Inferior parietal cortex (tissue), 1 donor: ENCODE results near the gene RCE1.

Experiments
- DNase-seq: peaks from one replicate; pipeline ENCODE4 v3.0.0-alpha.2; 2016; ENCODE audit errors: extremely low spot score

Gene RCE1

DNA sequence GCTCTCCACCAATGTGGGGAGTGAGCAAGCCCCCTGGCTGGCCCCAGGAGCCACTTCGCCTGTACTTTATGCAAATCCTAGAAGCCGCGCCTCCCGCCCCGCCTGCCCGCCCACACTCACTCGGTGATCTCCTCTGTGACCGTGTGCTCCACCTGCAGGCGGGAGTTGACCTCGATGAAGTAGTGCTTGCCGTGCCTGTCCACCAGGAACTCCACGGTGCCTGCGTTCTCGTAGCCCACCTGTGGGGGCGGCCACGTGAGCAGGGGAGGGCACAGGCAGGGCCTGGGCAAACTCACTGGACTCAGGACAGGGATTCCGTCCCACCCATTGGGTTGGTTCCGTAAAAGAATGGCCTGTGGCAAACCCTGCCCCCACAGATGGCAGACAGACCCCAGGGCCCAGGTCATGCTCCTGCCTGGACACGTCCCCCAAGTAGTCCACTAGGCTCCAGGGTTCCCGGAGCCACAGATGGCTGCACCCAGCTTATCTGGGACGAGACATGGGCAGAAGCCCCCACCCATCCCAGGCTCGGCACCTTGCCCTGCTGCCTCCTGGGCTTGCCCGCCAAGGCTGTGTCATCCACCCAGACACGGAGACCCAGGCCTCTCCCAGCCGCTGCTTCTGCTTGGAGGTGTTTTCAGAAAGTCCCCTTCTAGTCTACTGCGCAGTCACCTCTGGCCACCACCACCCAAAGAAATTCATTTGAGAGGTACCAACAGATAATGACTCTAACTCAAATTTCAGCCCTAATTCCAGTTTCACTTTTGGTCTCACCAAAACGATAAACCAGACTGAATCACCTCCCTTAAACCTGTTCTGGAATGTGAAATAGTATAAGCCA, 25.7 kb downstream of the RCE1 start:
- DNase-seq, result no peak

DNA sequence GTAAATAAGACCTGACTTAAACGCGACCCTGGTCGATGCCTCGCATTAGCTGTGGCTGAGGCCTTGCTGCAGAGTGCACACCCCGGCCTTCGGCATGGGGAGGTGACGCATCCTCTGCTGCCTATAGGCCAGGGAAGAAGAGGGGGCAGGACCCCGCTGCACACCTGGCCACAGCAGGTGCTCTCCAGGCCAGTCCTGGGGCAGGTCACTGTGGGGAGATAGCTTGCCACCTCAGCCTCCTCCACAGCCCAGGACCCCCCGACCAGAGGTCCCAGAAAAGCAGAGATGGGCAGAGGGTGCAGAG, 26.3 kb downstream of the RCE1 start:
- DNase-seq, result no peak

DNA sequence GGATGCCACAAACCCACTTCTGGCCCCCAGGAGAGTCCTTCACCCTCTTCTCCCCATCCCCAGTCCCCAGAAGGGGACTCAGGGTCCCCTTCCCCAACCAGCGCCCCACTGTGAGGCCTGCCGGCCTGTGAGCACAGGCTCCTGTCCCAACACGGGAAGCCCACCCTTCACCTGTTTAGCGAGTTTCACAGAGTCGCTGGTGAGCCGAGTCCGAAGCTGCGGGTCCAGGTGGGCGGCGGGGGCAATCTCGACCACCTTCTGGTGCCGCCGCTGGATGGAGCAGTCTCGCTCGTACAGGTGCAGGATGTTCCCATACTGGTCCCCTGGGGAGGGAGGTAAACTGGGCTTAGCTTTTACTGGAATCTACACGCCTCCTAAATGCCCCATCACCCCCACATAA, 26.9 kb downstream of the RCE1 start:
- no peak for DNase-seq

DNA sequence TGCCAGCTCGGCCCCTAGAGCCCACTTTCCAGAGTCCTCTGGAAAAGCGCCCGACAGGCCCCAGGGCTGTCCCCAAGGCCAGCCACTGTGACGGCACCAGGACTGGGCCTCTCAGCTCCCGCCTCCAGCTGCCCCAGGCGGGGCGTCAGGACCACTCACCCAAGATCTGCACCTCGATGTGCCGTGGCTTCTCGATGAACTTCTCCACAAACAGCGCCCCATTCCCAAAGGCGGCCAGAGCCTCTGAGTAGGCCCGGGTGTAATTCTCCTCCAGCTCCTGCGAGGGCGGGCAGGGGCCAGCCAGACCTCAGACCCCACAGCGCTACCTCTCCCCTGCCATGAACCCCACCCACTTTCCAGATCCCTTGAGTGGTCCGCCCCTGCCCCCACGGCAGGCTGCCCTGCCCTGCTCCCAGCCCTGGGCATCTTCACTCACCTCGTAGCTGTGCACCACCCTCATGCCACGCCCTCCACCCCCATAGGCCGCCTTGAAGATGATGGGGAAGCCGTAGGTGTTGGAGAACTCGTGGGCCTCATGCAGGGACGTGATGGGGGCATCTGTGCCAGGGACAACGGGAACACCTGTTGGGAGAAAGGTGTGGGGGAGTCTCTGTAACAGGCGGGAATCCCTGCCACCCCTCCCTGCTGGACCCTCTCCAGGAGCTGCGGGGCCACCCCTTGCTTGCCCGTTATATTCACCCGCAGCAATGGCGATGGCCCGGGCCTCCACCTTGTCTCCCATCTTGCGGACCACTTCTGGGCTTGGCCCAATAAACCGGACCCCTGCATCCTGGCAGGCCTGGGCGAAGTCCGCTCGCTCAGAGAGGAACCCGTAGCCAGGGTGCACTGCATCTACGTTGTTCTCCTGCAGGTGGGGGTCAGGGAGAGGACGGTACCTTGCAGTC, 27.6 kb downstream of the RCE1 start:
- no peak for DNase-seq

DNA sequence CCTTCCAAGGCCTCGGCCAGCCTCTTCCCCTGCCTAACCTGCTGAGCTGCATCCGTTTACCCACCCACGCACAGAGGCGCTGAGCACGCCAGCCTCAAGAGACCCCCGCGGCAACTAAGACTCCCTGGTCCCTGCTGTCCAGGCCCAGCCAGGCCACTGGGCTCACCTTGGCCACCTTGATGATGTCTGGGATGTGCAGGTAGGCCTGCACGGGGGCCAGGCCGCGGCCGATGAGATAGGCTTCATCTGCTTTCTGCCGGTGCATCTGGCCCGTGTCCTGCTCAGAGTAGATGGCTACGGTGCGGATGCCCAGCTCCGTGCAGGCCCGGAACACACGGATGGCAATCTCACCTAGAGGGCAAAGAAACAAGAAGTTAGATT, 28.3 kb downstream of the RCE1 start:
- no peak for DNase-seq

DNA sequence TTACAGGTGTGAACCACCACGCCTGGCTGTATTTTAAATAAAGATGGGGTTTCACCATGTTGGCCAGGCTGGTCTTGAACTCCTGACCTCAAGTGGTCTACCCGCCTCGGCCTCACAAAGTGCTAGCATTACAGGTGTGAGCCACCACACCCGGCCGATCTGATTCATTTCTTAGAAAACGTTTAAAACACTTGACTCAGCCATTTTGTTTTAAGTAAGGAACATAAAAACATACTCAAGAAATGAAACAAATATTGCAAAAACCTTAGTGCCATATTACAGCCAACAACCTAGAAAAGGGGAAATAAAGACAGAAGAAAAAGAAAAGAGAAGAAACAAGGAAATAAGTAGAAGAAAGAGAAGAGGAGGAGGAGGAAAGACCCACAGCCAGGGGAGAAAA, 31.0 kb downstream of the RCE1 start:
- no peak for DNase-seq

DNA sequence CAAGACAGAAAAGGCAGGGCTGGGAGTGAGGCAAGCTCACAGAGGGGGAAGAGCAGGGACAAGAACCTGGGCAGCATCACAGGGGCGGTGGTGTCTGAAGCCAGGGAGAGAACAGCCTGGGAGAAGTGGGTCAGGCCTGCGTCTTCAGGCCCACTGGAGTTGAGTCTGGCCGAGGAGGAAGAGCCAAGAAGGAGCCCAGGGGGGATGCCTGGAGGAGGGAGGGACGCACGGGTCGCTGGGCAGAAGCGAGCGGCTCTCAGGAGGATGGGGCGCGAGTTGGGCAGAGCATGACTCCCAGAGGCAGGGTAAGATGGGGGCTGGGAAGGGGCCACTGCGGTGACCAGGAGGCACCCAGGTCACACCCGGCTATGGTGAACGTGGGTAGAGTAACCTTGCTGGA, 32.1 kb downstream of the RCE1 start:
- no peak for DNase-seq

DNA sequence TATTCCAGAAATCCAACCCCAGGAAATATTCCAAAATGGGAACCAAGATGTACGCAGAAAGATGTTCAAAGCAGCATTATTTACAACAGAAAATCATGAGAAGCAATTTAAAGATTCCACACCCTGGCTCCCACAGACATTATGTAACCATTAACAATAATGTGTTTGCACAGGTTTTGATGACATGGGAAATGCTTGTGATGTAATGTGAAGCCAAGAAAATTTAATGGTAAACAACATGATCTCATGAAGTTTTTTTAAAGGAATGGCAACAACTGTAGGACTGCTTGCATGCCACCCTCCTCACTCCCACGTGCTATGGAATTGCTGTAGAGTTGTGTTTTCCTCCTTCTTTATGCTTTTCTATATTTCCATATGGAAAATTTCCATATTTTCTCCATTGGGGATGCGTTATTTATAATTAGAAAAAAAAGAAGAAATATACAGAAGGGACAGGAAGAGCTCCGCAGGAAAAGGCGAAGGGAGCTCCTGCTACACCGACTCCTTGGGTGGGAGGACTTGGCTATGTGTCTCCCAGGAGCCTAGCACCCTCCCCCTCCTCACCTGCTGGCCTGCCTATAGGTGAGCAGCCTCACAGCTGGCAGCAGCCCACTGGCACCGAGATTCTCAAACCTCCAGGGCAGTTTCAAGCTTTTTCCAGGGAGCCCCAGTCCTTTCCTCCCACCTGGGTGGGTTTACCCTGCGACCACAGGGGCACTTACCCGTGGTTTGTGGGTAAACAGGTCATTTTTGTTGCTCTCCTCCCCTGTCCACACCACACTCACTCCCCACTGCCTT, 34.5 kb downstream of the RCE1 start:
- no peak for DNase-seq

DNA sequence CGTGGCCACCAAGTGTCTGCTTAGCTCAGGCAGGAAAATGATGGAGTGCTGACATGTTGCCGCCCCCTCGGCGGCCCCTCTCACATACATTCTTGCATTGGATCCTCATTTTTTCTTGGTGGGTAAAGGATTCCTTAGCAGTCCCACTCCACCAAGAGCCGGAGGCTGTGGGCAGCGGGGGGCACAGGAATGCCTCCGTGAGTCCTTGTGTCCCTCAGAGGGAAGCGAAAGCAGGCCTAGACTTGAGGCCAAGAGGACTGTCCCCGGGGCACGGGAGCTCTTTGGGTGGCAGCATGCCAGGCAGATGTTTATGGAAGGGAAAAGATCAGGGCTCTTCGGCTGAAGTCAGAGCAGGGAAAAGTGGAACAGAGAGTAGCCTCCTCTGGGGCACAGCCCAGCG, 35.2 kb downstream of the RCE1 start:
- no peak for DNase-seq

DNA sequence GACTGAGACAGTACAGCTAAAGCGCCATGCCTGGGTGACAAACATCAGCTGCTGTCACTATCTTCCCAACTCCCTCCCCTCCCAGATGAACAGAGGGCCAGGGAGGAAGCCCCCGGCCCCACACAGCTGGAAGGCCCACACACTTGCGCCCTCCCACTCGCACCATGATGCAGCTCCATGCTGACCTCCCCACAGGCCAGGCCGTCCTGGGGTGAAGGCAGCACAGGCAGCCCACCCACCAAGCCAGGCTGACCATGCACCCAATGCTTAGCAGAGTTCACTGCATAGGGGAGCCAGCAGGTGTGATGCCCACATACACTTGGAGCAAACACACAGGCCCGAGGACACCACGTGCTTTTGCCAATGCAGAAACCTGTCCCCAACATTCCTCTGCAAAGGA, 35.8 kb downstream of the RCE1 start:
- no peak for DNase-seq

DNA sequence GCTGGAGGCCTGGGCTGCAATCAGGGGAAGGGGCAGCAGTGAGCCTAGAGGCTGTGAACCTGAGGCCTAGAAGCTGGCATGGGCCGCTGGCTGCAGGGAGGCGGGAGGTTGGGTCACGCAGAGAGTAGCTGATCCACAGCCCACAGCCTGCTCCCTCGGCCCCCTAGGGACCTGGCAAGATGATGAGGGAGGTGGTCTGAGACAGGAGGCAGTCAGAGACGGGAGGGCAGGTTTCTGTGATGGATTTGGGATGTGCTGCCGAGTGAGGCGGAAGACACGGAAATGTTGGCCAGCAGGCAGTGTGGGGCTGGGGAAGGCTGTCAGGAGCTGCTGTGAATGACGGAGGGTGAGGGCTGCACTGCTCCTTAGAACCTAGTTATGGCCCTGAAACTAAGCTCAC, 36.3 kb downstream of the RCE1 start:
- no peak for DNase-seq

DNA sequence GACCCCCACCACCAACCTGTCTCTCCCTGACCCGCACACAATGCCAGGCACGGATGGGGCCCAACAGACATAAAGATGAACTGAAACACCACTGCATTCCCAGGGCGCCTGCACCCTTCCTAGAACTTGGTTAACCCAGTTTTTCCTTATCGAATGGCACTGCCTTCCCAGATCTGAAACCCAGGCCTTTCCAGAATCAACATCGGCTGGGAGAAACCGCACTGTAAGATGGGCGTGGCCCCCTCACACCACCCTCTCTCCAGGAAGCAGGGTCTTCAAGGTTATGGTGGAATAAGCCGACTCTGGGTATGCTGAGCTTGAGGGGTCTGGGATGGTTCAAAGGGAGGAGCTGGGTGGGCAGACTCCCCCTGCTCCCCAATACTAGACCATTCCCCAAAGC, 36.8 kb downstream of the RCE1 start:
- no peak for DNase-seq

DNA sequence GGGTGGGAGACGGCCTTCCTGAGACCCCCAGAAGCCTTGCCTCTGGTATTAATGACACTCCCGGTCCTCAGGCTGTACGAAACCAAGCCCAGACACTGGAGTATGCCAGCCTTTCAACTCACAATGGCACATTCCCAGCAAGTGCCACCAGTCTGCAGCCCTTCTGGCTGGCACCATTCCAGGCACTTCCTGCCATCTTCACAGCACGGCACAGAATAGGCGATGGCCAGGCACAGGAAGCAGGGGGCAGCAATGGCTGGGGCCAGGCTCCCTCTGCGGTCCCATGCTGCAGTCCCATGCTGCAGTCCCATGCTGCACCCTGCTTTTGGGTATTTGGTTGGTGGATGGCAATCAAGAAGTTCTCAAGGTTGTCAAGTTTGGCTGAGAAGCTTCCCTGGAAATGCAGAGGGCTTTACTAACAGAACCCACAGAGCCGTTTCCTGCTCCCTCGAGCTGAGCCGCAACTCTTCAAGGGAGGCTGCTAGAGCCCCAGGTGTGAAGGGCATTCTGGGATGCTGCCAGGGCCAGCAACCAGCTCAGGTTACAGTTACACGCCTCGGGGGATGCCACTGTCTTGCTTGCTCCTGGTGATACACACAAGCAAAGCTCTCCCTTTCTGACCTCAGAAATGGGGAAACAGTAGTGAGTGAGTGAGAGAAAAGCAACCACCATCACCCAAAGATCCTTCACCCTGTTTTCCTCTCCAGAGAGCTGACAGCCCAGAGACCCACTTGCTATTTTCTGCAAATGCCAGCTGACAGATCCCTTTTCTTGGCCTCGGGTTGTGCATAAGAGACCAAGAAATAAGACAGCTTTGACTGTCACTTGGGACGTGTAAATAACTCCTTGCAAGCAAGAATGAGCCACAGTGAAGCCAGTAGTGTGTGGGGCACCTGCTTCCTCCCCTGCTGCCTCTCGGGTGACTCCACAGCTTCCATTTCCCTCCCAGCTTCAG, 37.5 kb downstream of the RCE1 start:
- DNase-seq, result peak; percentile 43

DNA sequence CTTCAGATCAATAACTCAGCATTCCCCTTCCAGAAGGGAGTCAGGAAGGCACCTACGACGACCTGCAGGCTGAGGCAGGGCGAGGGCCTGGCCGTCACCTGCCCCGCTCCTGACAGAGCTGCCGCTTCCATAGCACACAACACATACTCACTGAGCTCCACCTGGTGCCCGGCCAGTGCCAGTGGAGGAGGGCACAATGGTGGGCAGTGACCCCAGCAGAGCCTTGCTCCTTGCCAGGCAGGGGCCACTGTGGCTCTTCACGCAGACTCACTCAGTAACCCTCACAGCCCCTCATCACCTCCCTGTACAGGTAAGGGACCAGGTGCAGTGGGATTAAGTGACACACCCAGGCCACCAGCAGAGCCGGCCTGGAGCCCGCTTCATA, 38.2 kb downstream of the RCE1 start:
- no peak for DNase-seq

DNA sequence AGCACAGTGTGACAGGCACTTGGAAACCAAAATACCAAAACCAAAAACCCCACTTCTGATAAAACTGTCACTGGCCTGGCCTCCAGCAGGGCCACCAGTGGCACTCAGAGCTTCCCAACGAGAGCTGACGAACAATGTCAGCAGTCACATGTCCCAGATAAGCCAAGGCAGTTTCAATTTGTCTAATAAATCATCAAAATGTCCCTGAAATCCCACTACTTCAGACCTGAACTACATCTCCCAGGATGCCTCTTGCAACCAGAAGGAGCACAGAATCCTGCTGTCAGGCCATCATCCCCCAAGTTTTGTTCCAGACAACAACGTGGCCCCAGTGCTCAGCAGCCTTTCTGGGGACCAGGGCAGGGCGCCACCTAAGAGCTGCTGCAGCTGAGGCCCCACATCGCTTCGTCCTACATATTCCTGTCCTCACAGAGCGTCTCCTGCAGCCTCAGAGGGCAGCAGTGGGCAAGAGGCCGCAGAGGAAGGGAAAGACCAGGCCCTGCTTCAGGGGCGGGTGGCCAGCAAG, 38.7 kb downstream of the RCE1 start:
- DNase-seq, result no peak

DNA sequence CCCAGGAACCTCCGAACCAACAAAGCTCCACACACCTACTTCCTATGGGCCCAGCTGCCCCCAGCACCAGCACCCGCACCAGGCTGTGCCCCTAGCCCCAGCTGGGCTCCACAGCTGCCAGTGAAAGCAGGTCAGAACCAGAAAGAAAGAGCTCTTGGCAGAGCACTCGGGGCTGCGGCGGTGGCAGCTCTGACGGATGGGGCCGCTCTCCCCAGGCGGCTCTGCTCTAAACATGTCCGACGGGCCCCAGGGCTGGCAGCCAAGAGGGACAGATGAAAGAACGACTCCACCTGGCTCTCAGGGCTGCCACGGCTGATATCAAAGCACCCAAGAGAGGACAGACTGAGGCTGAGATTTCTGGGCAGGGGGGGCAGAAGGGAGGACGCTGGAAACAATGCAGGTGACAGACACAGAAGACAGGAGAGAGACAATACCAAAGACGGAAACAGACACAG, 39.3 kb downstream of the RCE1 start:
- DNase-seq, result no peak

DNA sequence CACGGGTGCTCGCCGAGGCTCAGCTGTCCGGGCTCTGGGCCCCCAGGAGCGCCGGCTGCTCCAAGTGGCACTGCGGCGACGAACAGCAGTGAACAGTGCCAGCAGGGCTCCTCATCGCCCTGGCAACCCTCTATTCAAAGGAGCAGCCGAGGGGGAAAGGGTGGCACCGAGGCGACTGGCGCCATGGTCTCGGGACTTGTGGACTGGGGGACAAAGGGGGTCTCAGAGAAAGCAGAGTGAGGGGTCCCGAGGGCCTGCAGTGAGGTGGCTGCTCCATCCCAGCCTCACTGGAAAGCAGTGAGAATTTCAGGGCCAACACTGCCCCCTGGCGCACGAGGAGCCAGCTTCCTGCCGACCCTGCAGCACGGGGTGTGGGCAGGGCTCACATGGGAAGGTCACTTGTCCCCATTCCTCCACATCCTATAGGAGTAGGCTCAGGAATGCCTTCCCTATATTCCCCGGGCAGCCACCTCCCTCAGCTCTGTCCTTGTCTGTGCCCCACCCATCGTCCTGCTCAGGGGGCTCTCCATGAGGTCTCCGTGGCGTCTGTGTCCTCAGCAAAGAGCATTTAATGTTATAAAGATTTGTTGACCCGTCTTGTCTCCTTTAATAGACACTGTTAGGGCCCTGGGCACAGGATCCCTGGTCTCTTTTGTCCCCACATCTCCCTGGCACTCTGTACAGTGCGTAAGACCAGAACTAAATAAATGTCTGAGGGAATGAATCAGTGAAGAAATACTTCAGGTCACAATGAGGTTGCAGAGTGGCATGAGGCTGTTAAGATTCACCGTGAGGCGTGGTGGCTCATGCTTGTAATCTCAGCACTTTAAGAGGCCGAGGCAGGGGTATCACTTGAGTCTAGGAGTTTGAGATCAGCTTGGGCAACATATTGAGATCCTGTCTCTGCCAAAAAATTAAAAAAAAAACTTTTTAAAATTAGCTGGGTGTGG, 40.0 kb downstream of the RCE1 start:
- peak; percentile 80 for DNase-seq

DNA sequence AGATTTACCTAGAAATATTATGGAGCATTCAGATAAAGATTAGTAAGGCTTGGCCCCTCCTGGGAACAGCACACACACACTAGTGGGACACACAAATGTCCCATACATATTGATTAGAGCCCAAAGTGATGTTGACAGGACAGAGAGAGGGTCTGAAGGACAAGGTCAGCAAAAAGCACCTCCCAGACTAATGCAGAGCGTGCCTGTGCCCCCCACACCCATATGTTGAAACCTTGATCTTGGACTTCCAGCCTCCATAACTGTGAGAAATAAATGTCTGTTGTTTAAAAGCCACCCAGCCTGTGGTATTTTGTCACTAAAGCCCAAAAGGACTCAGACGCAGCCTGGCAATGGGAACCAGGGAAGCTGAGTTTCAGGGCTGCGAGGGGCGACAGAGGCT, 41.2 kb downstream of the RCE1 start:
- no peak for DNase-seq

DNA sequence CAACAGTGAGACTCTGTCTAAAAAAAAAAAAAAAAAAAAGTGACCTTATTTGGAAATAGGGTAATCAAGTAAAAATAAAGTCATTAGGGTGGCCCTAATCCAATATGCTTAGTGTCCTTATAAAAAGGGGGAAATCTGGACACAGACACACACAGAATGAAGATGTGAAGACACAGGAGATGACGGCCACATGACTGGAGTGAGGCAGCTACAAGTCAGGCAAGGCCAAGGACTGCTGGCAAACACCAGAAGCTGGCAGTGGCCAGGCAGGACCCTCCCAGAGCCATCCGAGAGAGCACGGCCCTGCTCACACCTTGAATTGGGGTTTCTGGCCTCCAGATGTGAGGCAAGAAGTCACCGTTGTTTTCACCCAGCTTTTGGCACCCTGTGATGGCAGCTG, 42.2 kb downstream of the RCE1 start:
- no peak for DNase-seq

DNA sequence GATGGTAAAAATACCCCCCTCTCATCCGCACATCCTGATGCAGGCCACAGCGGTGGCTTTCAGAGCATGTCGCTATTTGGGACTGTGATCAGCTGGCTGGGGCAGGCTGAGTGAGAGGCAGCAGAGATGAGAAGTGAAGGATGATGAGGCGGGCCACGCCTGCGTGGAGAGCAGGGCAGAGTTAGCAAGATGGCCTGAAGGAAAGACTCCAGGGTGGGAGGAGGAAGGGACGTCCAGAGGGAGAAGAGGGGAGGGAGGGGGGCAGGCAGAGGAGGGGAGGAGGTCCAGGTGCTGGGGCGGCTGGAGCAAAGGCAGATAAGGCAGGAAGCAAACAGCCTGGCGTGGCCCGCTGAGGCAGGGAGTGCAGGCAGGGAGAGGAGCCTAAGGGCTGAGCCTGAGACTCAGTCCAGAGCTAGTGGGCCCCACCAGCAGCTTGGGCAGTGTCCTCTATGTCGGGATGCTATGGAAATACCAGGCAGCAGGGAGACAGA, 42.8 kb downstream of the RCE1 start:
- no peak for DNase-seq
